ENCODE measurements around the gene ALG13. TPM values are rescaled to one million over a fixed set of nuclear protein-coding genes. Genes with fewer than 3 reads are reported as not detected.

The ALG13 gene
- total RNA-seq, 1 donor from 2014 or later, result 84.7 TPM

- H3K9me3 Mint-ChIP-seq (ENCODE audit: low read depth), result no peaks in the 10 kb centered on the region
- no peak overlapping the region for H3K4me3 Mint-ChIP-seq (ENCODE audit: low read depth)
- H3K36me3 Mint-ChIP-seq (ENCODE audit: insufficient read depth), result peaks cover 6% of the 10 kb centered on the region
- no peaks in the 10 kb centered on the region for H3K27me3 Mint-ChIP-seq
- no peak overlapping the region for H3K27ac Mint-ChIP-seq
- TF ChIP-seq, protein P1, sequence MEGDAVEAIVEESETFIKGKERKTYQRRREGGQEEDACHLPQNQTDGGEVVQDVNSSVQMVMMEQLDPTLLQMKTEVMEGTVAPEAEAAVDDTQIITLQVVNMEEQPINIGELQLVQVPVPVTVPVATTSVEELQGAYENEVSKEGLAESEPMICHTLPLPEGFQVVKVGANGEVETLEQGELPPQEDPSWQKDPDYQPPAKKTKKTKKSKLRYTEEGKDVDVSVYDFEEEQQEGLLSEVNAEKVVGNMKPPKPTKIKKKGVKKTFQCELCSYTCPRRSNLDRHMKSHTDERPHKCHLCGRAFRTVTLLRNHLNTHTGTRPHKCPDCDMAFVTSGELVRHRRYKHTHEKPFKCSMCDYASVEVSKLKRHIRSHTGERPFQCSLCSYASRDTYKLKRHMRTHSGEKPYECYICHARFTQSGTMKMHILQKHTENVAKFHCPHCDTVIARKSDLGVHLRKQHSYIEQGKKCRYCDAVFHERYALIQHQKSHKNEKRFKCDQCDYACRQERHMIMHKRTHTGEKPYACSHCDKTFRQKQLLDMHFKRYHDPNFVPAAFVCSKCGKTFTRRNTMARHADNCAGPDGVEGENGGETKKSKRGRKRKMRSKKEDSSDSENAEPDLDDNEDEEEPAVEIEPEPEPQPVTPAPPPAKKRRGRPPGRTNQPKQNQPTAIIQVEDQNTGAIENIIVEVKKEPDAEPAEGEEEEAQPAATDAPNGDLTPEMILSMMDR (IDR thresholded peaks at IDR 0.05; ENCODE audit: unreplicated experiment), result peak; percentile 50
- H3K4me1 Mint-ChIP-seq (ENCODE audit: low read depth), result no peaks in the 10 kb centered on the region
- no peak for DNase-seq (ENCODE audit: low spot score, unreplicated experiment)
These were observed 38.6 kb downstream of the ALG13 start for GRCh38 chrX:111719426-111720210.

DNA sequence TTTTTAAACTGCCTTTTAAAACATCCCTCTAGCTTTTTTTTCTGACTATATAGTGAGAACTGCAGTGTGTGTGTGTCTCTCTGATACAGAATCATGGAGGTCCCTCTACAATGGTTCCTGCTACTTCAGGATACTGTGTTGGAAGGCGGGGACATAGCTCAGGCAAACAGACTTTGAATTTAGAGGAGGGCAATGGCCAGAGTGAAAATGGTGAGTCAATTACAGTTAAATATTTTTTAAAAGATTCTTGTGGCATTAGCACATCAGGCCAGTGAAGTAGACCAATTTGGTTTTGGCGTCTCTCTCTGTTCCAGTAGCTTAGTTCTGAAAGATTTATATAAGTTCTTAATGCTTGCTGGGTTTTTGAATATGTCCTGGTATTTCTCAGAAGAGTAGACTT, 47.1 kb downstream of the ALG13 start:
- TF ChIP-seq, protein P1 (IDR thresholded peaks at IDR 0.05; ENCODE audit: unreplicated experiment), result no peak
- H3K36me3 Mint-ChIP-seq (ENCODE audit: insufficient read depth), result peaks cover 31% of the 10 kb centered on the region
- no peak overlapping the region for H3K4me3 Mint-ChIP-seq (ENCODE audit: low read depth)

GRCh38 chrX:111731351-111731750, 50.4 kb downstream of the ALG13 start:
- H3K27ac Mint-ChIP-seq, result no peak overlapping the region
- TF ChIP-seq, protein P1 (IDR thresholded peaks at IDR 0.05; ENCODE audit: unreplicated experiment), result no peak

More for the DNA sequence above, 47.1 kb downstream of the ALG13 start:
- H3K9me3 Mint-ChIP-seq (ENCODE audit: low read depth), result no peaks in the 10 kb centered on the region
- H3K4me1 Mint-ChIP-seq (ENCODE audit: low read depth), result no peaks in the 10 kb centered on the region
- H3K27me3 Mint-ChIP-seq, result no peaks in the 10 kb centered on the region
- H3K27ac Mint-ChIP-seq, result no peak overlapping the region
- no peak for DNase-seq (ENCODE audit: low spot score, unreplicated experiment)

GRCh38 chrX:111736571-111736970, 55.6 kb downstream of the ALG13 start:
- TF ChIP-seq, protein P1 (IDR thresholded peaks at IDR 0.05; ENCODE audit: unreplicated experiment), result no peak
- H3K27ac Mint-ChIP-seq, result no peak overlapping the region
- H3K36me3 Mint-ChIP-seq (ENCODE audit: insufficient read depth), result peaks cover 28% of the 10 kb centered on the region
- no peaks in the 10 kb centered on the region for H3K27me3 Mint-ChIP-seq
- no peak overlapping the region for H3K4me3 Mint-ChIP-seq (ENCODE audit: low read depth)
- no peak for DNase-seq (ENCODE audit: low spot score, unreplicated experiment)
- no peaks in the 10 kb centered on the region for H3K4me1 Mint-ChIP-seq (ENCODE audit: low read depth)
- no peaks in the 10 kb centered on the region for H3K9me3 Mint-ChIP-seq (ENCODE audit: low read depth)

More at GRCh38 chrX:111731351-111731750, 50.4 kb downstream of the ALG13 start:
- no peak for DNase-seq (ENCODE audit: low spot score, unreplicated experiment)
- Mint-ChIP-seq H3K27me3 (no peaks in the 10 kb centered on the region), H3K9me3 (ENCODE audit: low read depth) (no peaks in the 10 kb centered on the region), H3K36me3 (ENCODE audit: insufficient read depth) (peaks cover 31% of the 10 kb centered on the region), H3K4me3 (ENCODE audit: low read depth) (no peak overlapping the region), H3K4me1 (ENCODE audit: low read depth) (no peaks in the 10 kb centered on the region)

GRCh38 chrX:111742018-111742417, 61.0 kb downstream of the ALG13 start:
- Mint-ChIP-seq H3K27ac (no peak overlapping the region), H3K9me3 (ENCODE audit: low read depth) (no peaks in the 10 kb centered on the region), H3K27me3 (no peaks in the 10 kb centered on the region), H3K36me3 (ENCODE audit: insufficient read depth) (peaks cover 26% of the 10 kb centered on the region), H3K4me1 (ENCODE audit: low read depth) (no peaks in the 10 kb centered on the region), H3K4me3 (ENCODE audit: low read depth) (no peak overlapping the region)
- DNase-seq (ENCODE audit: low spot score, unreplicated experiment), result no peak
- TF ChIP-seq, protein P1 (IDR thresholded peaks at IDR 0.05; ENCODE audit: unreplicated experiment), result no peak
